ENCODE data around the gene AATK.

Gene AATK

DNA sequence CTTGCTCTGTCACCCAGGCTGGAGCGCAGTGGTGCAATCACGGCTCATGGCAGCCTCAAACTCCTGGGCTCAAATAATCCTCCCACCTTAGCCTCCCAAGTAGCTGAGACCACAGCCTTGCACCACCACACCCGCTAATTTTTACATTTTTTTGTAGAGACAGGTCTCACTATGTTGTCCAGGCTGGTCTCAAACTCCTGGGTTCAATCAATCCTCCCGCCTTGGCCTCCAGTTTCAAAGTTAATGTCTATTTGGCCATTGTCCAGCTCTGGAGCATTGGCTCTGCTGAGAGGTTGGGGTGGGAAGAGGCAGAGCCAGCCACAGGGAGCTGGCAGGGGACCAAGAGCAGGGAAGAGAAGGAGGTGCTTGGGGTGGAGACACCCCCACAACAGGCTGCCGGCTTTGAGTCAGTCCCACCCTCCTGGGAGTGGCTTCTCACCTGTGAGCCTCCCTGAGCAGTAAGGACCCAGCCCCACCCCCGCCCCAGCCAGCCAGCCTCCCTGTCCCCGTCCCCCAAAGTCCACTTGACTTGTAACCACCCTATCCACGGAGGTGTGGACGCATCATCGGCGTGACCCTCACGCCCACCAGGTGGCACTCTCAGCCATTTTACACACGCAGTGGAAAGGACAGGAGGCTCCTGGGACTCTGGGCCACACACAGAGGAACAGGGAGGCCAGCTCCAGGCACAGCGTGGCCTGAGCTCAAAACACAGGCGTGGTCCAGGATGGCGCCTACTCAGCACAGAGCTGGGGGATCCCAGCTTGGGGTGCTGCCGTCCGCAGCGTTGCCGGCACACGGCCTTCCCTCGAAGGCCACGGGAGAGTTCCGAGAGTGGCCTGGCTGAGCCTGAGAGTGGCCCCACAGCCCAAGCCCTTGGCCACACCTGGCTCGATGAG lies 23.5 kb downstream of the AATK start:
- peak; percentile 87 for DNase-seq

DNA sequence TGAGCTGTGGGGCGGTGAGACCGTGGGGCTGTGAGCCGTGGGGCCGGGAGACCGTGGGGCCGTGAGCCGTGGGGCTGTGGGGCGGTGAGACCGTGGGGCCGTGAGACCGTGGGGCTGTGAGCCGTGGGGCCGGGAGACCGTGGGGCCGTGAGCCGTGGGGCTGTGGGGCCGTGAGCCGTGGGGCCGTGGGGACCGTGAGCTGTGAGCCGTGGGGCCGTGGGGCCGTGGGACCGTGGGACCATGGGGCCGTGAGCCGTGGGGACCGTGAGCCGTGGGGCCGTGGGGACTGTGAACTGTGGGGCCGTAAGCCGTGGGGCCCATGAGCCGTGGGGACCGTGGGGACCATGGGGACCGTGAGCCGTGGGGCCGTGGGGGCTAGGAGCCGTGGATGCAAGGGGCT lies 25.3 kb downstream of the AATK start:
- DNase-seq: no peak

DNA sequence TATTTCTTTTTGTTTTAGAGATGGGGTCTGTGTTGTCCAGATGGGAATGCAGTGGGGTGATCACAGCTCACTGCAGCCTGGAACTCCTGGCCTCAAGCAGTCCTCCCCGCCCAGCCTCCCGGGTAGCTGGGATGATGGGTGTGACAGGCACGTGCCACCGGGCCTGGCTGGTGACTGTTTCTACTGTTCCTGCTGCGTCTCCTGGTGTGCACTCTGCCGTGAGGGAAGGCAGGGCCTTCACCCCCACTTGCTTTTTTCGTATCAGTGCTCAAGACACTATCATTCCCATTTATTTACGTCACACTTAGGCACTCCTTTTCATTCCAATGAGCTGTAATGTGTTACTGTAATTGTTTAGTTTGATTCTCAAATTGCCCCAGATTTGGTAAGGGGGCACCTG lies 26.0 kb downstream of the AATK start:
- DNase-seq: no peak

- DNase-seq: no peak
Measured at GRCh38 chr17:81139428-81139827, 26.6 kb downstream of the AATK start.

DNA sequence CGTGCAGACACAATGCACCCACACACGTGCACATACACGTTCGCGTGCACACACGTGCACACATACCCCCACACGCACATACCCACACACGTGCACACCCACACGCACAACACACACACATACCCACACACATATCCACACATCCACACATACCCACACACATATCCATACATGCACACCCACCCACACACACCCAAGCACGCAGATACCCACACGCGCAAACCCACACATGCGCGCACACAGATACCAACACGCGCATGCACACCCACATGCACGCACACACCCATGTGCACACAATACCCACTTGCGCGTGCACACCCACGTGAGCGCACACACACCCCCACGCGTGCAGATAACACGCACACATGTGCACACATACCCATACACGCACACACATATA lies 27.5 kb downstream of the AATK start:
- DNase-seq: no peak

GRCh38 chr17:81138083-81138482 lies 27.9 kb downstream of the AATK start:
- DNase-seq: no peak

DNA sequence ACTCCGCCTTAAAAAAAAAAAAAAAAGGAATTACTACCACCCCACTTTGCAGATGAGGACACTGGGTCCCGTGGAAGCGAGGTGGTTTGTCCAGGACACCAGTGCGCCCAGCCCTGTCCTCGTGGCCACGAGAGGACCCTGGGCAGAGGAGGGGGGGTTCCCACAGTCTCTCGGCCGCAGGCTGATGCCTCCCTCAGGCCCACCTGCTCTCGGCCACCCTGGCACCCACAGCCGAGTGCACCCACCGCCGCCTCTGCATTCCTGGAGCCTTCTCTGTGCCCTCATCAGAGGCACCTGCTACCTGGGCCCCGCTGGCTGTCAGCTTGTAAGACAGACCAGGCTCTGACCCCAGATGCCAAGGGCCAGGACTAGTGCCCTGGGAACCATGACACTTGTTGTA lies 28.8 kb downstream of the AATK start:
- DNase-seq: no peak

- DNase-seq: no peak
Measured at GRCh38 chr17:81136366-81136765, 29.7 kb downstream of the AATK start.

- DNase-seq: peak; percentile 94
Measured at GRCh38 chr17:81135505-81136278, 30.3 kb downstream of the AATK start.

DNA sequence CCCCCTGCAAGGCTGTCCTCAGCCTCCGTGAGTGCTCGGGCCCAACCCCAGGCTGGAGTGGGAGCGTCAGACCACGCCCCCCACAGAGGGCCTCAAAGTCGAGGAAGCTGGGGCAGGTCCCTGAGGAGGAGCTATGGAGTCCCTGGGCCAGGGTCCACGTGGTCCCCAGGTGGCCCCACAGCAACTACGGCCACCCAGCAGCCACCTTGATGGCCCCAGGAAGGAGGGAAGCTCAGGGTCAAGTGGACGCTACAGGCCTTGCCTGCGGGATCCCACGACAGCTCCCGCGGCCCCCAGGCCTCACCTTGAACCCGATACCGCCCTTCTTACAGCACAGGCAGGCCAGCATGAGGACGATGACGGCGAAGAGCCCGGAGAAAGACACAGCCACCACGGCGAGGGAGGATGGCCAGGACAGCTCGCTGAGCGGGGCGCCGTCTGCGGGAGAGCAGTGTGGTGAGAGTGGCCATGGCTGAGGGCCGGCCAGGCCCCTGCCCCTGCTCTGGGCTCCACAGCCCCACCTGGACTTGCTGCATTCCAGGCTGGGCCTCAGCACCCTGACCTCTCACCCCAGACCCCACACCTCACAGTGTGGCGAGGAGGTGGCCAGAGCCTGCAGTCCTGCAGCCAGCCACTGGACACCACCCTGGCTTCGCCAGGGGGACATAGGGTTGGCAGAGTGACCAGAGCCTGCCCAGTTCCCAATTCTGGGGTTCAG lies 31.8 kb downstream of the AATK start:
- no peak for DNase-seq

GRCh38 chr17:81132770-81133723 lies 33.0 kb downstream of the AATK start:
- DNase-seq: no peak

- DNase-seq: no peak
Measured at GRCh38 chr17:81132197-81132540, 33.9 kb downstream of the AATK start.

GRCh38 chr17:81131486-81132196 lies 34.4 kb downstream of the AATK start:
- no peak for DNase-seq

DNA sequence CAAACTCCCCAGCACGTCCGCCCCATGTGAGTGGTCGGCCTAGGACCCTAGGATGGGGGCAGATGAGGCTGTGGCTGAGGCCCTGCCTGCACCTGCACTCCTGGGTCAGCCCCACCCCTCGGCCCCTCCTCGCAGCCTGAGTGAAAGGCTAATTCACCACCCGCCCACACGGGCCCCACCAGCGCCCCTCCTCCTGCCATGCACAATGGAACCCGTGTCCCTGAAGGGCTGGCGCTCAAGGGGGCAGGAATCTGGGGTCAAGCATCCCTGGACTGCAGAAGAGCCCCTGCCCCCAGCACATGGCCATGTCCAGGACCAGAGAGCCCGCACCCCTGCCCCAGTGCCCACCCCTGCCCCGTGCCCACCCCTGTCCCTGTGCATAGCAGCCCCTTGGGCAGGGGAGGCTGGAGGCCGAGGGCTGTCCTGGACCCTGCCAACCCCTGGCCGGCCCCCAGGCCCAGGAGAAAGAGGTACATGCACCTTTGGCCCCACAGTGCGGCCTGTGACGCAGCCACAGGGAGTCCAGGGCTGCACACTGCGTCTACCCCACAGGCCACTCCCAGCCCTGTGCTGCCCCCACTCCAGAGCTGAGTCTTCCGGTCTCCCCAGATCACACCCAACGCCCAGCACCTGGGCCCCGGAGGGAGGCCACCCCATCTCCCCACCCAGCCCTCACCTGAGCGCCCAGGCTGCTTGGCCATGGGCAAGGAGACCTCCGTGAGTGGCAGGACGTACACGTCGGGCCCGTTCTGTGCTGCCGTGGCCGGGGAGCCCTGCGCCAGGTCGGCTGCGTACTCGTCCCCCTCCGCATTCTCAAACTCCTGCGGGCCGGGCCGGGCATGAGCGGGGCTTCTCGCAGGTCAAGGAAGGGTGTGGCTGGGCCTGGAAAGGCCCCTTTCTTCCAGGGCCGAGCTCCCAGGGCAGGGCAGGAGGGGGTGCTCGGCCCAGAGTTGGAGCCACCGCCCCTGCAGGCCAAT lies 35.3 kb downstream of the AATK start:
- DNase-seq: no peak

DNA sequence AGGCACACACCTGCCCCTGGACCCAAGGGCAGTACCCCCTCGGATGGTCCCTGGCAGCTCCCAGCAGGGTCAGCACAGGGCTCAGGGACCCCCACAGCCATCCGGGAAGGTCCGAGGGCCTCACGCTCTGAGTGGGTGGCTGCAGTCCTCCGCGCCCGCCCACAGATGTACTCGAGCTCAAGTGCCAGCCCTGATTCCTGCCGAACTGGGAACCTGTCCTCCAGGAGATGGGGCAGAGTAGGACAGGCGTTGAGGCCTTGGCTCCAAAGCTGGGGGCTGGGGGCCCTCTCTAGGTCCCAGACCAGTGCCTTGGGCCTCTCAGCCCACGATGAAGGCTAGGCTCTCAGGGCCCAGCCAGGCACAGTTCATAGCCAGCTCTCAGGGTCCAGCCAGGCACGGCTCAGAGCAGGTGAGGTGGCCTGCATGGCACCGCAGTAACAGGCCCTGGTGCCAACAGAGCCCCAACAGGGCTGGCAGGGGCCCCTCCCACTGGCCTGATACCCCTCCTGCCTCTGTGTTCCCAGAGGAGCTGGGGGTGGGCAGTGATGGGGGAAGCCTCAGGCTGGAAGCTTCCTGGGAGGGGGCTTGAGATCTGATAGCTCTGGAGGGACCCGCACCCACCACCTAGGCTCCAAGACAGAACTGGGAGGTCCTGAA lies 36.2 kb downstream of the AATK start:
- no peak for DNase-seq

GRCh38 chr17:81129289-81129688 lies 36.7 kb downstream of the AATK start:
- no peak for DNase-seq

DNA sequence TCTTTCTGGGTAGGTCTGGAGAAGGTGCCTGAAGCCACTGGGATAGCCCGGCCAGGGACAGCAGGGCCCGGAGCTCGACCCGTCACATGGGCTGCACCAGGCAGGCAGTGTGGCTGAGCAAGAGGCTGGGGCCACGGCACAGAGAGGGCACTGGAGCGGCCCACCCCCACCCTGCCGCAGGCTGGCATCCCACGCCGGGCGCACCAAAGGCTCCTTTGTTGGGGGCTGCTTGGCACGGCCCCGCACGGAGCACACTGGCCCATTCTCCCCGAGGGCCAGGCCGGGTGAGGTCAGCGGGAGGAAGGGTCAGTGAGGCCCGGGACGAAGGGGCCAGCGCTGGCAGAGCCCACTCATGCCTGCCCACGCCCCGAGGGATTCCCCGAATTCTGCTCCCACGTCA lies 37.2 kb downstream of the AATK start:
- DNase-seq: no peak

DNA sequence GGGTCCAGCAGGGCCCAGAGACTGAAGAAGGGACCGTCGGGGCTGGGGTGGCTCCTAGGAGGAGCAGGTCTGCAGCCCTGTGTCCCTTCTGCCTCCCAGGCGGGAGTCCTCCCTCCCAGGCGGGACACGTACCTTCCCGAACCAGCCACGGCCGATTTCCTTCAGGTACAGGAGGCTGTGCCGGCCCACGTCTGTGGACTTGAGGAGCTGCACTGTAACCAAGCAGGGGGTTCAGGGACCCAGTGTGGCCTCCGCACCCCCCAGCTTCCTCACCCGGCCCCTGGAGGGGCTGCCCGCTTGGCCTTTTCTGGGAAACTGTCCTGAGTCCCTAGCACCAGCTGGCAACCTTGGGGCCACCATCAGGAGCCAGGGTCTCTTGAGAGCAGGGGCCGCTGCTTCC lies 37.7 kb downstream of the AATK start:
- DNase-seq: no peak

DNA sequence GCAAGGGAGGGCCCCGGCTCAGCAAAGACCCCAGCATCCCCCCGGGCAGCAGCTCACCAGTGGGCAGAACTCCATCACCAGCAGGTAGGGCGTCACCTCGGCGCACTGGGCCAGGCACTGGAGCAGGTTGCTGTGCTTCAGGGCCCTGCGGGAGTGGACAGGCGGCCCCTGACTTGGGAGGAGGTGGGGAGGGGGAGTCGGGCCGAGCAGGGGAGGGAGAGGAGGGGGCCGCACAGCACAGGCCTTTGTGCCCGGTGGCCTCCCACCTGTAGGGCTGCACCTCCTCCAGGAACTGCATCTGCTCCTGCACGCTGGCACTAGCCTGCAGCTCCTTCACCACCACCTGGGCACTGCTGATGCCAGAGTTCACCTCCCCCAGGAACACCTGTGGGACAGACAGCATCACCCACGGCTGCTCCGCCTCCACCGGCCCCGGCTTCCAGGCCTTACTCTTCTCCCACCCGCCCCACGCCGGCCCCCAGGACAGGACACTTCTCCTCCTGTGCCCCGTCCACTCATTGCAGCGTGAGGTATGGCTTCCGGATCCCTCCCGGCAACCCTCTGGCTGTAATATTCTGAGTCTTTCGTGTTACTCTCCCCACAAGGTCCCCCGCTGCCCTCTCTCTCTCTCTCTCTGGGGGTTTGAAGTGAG lies 38.4 kb downstream of the AATK start:
- no peak for DNase-seq

DNA sequence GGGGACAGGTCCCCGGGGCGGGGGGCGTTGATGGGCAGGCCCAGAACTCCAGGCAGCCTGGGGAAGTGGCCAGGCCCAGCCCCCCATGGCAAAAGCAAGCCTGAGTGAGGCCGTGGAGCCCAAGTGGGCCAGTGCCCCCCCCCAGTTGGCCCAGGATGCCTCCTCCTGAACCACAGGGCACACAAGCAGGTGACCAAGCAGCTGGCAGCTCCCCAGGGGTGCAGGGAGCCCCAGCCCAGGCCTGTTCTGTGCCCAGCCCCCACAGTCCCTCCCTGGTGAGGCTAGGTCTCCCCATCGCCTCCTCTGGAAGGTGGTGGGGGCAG lies 38.9 kb downstream of the AATK start:
- no peak for DNase-seq
